H1 (cell line): Measurements from ENCODE around the gene SH2B3. TPM values are rescaled to one million over a fixed set of nuclear protein-coding genes. Genes with fewer than 3 reads are reported as not detected.

Experiments
- ATF3 ChIP-seq: IDR thresholded peaks from 2 replicates; pipeline ENCODE4 v1.6.1; 2011; ENCODE audit warnings: low read depth, mild to moderate bottlenecking, low read length; ENCODE audit not compliant: insufficient read depth
- BRCA1 ChIP-seq: IDR thresholded peaks from 2 replicates; pipeline ENCODE4 v1.6.1; 2012; ENCODE audit warnings: low read depth, low read length, improper control_type of control experiment
- TBP ChIP-seq: IDR thresholded peaks from 2 replicates; pipeline ENCODE4 v1.6.1; 2011; ENCODE audit warnings: low read depth, low read length, improper control_type of control experiment
- YY1 ChIP-seq: IDR thresholded peaks from 2 replicates; pipeline ENCODE4 v1.6.1; 2011; ENCODE audit warnings: low read depth, mild to moderate bottlenecking, low read length
- polyA plus RNA-seq, 7 experiments: library from polyadenylated mRNA; depleted of rRNA in 3 of 7; stranded (reverse) in 5 of 7; unstranded in 2 of 7; fragments of >200 nt in 5 of 7; fragments of 200-250 nt in 2 of 7; gene quantifications; 1 replicate in 5 of 7; 2 replicates in 1 of 7; 4 replicates in 1 of 7; pipeline versions ENCODE4 v1.2.1 to v1.2.3, GENCODE V29; 2011 to 2013; ENCODE audit warnings: missing spikeins in 2 of 7, mixed read lengths in 2 of 7
- total RNA-seq: library from RNA; stranded (reverse); fragmentation: NEBNext Ultra II Directional; extraction: Animal tissue kit (Norgen Biotek cat#: 25700); gene quantifications from 2 replicates; pipeline ENCODE4 v1.2.1, GENCODE V29; 2021

Gene SH2B3
- total and polyA plus RNA-seq, 2 of the 8 experiments (the other 6 are each of a cell fraction or from before 2014, with no cell fraction given) = 20.8 to 34.1 TPM

- TF ChIP-seq YY1 = no peak
- TF ChIP-seq ATF3 = no peak
- TF ChIP-seq BRCA1 = no peak
- no peak for TF ChIP-seq TBP
Observed at GRCh38 chr12:111457071-111457470, 51.3 kb downstream of the SH2B3 start (continued).
